ENCODE data around the gene XCL2. TPM values are rescaled to one million over a fixed set of nuclear protein-coding genes. Genes with fewer than 3 reads are reported as not detected.
"Not testable (repeated sequence)": the region's sequence is repeated elsewhere in the genome, so short reads cannot be mapped to it uniquely, and the experiment has no call there.

The XCL2 gene, protein sequence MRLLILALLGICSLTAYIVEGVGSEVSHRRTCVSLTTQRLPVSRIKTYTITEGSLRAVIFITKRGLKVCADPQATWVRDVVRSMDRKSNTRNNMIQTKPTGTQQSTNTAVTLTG
- not detected for polyA plus RNA-seq (ENCODE audit: insufficient read length)

DNA sequence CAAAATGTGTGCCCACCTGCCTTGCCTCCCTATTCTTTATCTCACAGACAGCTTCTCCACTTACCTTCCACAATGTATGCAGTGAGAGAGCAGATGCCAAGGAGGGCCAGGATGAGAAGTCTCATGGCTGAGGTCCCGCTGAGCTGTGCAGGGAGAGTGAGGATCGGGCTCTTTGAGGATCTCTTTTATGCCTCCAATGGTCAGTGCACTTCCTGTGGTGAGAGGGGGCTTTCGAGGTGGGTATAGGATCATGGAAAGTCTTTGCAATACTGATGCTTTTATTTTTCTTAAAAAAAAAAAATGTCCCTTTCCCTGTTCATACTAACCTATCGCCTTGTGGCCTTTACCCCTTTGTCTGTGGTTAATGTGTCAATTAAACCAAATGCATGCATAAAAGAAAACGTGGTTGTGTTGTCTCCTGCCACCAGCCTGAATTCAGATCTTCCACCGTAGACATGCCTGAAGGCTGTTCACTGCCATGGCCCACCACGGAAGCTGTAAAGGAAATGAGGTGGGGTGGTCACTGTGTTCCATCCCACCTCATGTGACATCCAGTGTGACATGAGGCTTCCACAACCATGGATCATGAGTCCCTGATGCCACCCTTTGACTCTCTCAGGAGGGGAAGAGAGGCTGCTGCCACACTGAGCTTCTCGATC lies at the start of gene XCL2:
Gene XCL2 (minus strand): TSS at position 158 of the 659 bp plus-strand sequence. CDS start 33 bp downstream, at position 125.
- not testable (repeated sequence) for DNase-seq

DNA sequence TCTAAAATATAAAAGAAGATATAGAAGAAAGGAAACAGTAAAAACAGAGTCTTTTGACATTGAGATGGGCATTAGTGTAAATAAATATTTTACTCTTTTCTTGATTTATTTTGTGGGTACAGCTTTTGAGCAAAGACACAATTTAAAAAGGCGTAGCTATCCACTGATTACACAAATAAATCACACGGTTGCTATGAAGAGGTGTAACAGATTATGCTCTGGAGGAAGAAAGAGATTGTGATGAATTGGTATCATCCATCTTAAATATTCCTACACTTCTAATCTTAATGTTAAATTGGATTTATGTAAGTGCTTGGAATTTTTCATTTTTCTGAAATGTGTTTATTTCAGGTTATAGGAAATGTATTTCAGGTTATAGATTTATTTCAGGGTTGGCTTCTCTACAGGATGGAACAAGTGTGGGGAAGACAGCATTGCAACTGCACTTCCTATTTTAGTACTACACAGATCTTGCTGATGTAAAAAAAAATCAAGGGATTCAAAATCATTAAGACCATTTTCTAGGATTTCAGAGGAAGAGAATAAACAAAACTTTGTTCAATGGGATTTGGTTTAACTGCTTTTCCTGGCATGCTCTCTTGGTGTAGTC lies 47.9 kb upstream of the XCL2 start:
- no peak for DNase-seq

DNA sequence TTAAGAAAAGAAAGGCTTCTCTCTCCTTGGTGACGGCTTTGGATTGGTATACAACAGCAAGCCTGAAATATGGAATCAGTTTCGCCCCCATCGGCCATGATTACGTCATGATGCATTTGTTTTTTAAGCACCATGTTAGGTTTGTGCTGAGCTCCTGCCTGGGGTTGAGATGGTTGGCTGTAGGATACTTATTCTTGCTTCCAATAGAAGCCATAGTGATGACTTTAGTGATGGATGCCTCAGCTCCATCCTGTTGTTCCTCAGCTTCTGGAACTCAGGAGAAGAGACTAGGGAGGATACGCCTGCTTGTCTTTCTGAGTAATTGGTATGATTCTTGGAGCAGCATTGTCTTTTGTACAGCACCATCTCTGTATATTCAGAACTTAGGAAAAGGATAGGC lies 47.3 kb upstream of the XCL2 start:
- DNase-seq = no peak

DNA sequence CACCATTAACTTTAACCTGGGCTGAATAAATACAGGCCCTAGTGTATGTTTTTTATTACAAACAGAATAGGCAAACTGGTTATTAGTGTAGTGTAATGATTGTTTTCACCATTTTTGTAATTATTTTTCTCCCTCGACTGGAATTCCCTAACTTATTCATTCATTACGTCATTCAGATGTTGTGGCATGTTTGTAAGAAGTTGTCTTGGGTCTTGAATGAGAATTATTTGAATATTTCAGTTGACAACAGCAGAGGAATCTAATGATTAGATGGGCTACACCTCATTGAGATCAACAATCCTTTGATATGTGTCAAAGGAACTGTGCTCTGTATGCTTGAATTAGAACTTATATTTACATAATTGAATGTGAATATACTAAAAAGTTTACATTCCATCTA lies 45.4 kb upstream of the XCL2 start:
- DNase-seq = no peak

DNA sequence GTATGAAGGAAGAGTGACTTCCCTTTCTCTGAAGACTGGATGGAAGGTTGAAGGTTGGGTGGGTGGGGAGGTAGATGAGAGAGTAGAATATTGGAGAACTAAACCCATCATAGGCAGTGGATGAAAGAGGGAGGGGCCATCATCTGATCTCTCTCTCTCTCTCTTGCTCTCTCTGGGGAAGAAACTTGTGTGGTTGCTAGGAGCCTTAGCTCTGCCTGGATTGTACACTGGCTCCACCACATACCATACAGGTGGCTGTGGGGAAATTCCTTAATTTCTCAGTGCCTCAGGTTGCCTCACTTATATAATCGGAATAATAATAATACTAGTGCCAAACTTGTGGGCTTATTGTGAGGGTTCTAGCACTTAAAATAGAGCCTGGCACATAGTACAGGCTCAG lies 42.1 kb upstream of the XCL2 start:
- no peak for DNase-seq

DNA sequence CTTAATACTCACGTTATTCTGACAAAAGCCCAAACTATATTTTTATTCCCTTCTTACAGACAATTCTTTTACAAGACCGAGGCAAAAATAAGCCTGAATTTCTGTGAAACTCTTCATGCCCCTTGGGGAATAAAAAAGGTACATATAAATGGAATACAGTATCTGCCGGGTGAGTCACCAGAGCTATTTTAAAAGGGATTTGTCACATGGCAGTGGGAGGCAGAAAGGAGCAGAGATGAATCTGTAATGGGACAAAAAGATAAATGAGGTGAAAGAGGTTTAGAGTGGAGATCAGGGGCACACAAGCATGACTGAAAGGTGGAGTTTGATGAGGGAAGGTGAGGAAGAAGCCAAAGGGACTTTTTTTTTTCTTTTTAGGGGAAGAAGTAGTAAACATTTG lies 41.4 kb upstream of the XCL2 start:
- no peak for DNase-seq

DNA sequence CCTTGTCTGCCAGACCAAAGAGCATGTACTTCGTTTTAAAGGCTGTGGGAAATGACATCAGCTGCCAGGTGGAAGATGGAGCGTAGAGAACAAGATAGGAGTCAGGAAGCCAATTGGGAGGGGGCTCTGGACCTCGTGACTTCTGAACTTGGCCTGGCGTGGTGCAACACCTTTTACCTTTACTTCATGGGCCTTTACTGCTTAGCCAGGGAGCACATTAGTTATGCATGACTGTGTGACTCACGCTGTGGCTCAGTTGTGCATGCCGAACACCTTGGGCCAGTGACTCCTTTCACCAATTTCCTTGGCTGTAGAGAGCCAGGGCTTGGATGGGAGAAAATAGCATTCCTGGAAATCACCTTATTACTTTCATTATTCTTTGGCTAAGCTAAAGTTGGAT lies 39.8 kb upstream of the XCL2 start:
- DNase-seq = no peak

DNA sequence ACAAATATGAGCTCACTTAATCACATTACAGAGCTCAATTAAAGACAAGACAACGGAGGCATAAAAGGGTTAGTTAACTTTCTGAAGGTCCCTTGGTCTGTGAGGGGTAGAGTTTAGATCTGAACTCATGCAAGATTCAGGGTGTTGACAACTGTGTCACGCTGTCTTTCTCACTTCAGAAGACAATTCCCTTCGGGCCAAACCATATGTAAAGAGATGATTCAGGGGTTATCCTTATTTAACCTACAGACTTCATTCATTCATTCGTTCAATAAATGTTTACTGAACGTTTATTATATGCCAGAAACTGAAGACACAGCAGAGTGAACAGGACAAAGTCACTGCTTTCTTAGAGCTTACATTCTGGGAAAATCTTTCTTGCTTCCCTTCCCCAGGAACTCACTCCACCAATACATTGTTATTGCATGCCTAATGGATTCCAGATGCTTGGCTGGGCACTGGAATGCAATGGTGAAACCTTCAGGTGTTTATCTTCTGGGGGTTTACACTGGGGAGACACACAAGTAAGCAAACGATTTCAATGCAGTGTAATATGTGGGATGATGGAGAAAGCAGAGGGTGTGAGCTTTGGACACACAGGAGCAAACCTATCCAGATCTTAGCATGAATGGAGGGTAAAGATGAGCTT lies 39.0 kb upstream of the XCL2 start:
- no peak for DNase-seq

DNA sequence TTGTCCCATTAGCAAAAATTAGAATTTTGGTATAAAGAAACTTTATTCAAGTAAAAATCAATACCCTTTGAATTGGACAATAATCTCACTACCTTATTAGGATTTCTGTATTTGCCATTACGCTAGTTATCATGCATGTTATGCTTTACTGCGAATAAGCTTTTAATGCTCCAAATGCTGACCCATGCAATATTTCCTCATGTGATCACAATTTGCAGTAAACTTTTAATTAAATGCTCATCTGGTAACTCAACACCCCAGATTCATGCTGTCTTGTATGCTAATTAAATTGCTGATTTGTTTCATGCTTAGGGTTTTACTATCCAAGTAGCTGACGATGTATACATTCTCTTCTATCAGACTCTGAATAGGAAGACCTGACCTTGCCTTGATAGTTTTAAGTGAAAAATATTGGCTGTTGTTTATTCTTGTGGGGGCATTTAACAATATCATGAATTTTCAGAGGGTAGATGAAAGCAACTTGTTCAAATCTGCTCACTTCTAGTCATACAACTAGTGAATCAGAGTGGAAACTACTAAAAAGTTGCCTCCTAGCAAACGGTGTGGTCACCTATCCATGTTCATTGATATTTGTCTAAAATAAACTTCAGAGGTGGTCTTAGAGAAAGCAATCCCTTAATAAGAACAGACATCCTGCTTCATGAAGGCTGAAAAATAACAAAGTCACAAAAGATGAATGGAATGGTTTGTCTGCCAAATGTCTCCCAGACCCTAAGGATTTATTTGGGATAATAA lies 38.2 kb upstream of the XCL2 start:
- no peak for DNase-seq

DNA sequence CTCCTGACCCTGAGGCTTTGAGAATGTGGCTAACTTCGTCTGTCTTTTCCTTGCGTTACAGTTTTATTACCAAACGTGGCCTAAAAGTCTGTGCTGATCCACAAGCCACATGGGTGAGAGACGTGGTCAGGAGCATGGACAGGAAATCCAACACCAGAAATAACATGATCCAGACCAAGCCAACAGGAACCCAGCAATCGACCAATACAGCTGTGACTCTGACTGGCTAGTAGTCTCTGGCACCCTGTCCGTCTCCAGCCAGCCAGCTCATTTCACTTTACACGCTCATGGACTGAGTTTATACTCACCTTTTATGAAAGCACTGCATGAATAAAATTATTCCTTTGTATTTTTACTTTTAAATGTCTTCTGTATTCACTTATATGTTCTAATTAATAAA lies 37.2 kb upstream of the XCL2 start:
- not testable (repeated sequence) for DNase-seq

DNA sequence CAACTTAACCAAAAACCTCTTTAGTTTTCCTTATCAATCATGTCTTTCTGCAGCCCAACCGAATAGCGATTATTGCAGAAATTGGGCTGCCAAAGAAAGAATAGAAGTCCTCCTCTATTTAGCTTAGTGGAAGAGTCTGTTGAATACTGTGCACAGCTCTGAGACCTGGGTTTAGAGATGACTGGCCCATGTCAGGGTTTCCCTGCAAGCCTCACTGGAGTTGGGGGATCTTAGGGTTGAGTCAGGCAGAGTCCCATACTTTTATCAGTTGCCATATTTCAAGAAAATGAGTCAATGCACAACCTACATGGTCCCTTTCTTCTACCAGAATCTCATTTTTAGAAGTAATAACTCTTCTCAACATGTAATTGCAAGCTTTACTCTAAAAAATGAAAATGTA lies 36.5 kb upstream of the XCL2 start:
- DNase-seq = not testable (repeated sequence)

DNA sequence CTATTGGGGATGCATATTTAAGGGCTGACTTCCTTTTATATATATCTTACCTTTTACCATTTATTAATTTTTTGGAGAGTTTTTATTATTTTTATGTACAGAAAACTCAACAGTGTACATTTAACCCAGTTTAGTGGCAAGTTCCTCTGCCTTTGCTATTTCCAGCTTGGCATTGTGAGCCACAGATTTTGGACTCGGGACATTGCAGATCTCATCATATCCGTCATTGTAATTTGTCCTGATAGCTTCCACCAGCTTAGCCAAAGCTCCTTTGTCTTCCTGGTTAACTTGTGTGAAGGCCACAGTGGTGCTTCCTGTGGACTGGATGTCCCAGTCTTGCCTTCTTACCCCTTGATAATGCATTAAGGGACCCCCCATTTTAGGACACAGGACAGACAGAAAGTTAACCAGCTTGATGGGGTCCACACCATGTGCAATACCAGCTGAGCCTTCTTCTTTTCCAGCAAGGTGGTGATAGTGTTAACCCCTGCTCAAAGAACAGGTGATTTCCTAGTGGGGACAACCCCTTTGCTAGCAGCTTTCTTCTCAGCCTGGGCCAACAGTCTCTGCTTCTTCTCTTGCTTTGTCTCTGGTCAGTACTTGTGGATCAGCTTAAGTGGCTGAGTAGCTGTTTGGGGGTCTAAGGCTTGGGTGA lies 34.9 kb upstream of the XCL2 start:
- not testable (repeated sequence) for DNase-seq

DNA sequence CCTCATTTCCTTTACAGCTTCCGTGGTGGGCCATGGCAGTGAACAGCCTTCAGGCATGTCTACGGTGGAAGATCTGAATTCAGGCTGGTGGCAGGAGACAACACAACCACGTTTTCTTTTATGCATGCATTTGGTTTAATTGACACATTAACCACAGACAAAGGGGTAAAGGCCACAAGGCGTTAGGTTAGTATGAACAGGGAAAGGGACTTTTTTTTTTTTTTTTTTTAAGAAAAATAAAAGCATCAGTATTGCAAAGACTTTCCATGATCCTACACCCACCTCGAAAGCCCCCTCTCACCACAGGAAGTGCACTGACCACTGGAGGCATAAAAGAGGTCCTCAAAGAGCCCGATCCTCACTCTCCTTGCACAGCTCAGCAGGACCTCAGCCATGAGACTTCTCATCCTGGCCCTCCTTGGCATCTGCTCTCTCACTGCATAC lies 32.5 kb upstream of the XCL2 start, which contains the start of gene XCL1:
Gene XCL1 (plus strand): TSS at position 361 of the 444 bp plus-strand sequence. CDS start 33 bp downstream, at position 394.
- not testable (repeated sequence) for DNase-seq

DNA sequence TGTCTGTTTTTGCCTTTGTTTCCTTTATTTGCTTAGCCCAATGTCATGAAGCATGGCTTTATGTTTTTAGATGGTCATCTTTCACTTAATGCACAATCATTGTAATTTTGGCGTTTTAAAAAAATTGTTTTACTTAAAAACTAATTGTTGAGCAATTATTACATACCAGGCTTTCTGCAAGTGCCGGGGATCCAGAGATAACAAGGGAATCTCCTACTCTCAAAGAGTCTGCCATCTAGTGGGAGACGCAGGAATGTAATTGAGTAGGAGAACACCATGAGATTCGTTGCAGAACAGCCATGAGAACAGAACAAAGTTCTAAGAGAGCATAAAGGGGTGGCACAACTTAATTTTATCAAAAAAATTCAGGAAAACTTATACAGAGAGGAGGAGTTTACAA lies 30.4 kb upstream of the XCL2 start:
- not testable (repeated sequence) for DNase-seq

DNA sequence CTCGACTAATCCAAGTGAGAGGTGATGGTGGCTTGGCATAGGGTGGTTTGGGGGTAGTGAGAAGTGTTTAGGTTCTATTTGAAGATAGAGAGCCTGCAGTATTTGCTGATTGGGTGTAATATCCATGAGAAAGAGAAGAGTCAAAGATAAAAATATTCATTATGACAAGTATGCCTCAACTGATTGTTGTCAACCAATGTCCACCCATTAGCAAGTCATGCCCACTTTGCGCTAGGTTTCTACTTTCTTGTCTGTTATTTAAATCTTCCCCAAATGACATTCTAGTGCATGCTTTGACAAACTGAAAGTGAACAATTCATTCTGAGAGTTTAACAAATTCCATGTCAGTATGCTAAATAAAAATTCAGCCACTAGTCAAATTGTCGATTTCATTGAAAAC lies 28.8 kb upstream of the XCL2 start:
- DNase-seq = no peak

DNA sequence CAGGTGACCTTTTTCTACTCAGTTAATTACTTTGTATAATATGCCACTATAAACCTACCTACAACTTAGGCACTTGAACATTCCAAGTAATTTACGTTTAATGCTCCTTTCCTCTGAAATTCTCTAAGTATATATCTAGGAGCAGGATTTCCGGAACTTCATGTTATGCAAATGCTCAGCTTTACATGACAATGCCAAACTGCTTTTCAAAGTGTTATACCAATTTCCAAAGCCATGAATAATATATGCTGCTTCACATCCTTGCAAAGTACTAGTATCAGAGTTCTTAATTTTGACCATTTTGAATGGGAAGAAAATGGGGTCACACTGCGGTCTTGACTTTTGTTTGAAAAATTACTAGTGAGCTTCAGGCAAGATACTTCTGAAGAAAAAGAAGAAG lies 26.9 kb upstream of the XCL2 start:
- DNase-seq = no peak

DNA sequence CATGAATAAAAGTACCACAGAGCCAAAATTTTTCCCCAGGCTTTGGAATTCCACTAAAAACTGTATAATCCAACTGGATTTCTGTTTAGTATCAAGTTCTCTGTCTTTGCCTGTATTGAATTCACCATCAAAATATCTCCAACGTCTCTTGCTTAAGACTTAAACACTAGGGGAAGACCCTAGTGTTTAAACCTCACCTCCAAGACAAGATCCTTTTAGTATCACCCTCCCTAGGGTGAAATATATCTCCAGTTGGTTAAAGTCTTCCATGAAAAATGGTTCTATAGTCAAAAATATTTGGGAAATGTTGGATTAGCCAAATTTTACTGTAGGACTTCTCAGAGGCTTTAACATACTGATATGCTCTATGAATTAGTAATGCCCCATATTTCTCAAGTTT lies 24.5 kb upstream of the XCL2 start:
- DNase-seq = no peak

DNA sequence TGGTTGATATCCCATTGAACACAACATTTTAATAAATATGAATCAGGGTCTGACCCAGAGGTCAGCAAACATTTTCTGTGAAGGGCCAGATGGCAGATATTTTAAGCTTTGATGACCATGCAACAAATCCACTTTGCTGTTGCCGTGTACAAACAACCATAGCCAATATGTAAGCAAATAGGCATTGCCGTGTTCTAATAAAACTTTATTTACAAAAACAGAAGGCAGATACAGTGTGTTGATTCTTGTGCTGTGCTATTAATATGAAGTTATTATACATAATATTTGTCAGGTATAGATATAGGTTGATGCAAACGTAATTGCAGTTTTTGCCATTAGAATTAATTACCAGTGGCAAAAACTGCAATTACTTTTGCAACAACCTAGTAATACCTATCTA lies 23.8 kb upstream of the XCL2 start:
- no peak for DNase-seq

DNA sequence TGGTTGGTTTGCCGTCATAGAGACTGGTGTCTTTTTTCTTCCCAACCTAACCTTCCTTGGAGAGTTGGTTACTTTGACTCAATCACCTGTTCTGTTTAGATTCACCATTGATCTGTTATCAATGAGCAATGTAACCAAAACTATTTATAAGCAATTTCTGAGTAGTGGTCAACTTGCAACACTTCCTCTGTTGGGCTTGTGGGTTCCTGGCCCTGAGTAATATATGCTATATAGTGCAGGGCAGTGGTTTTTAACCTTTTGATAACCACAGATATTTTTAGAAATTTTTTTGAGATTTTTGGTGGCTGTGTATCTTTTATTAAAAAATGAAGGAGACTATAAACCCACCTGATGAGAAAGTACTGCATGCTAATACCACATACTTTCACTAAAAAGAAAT lies 23.2 kb upstream of the XCL2 start:
- no peak for DNase-seq

DNA sequence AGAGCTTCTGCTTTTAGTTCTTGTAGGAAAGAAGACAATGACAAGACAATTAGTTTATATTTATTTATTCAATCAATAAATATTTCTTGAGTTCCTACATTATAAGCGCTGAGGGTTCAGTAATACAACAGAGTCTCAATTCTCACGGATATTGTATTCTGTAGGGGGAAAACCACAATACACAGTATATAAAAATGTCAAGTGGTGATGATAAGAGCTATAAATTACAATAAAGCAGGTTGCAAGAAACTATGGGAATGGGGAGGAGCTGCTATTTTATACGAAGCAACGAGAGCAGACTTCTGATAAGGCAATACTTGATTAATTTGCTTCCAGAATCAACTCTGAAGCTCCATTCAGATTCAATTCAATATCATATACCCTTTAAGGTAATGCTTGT lies 22.0 kb upstream of the XCL2 start:
- no peak for DNase-seq

DNA sequence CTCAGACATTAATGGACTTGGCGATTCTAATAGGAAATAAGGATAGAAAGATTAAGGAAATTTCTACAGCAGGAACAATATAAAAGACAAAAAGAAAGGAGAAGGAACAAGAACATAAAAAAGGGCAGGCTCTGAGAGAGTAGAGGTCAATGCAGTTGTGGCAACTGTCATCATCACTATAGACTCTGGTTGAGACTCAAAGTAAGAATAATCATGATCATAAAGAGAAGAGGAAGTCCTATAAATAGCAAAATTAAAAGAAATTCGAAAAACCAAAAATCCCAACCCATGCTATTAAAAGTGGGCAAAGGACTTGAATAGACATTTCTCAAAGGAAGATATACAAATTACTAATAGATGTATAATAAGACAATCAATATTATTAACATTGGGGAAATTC lies 18.2 kb upstream of the XCL2 start:
- no peak for DNase-seq

DNA sequence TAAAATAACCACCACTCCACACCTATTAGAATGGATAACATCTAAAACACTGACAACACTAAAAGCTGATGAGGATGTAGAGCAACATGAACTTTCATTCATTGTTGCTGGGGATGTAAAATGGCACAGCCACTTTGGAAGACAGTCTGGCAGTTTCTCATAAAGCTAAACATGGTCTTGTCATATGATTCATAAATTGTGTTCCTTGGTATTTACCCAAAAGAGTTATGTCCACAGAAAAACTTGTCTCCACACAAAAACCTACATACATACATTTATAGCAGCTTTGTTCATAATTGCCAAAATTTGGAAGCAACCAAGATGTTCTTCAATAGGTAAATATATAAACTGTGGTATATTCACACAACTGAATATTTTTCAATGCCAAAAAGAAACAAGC lies 16.6 kb upstream of the XCL2 start:
- DNase-seq = no peak
